ENCODE measurements around the gene GRHL1. TPM values are rescaled to one million over a fixed set of nuclear protein-coding genes. Genes with fewer than 3 reads are reported as not detected.

Gene GRHL1
- total and polyA plus RNA-seq, 9 of the 15 experiments (the other 6 are each of a cell fraction or from before 2014, with no cell fraction given) = 1.7 to 6.1 (median 4.7) TPM

DNA sequence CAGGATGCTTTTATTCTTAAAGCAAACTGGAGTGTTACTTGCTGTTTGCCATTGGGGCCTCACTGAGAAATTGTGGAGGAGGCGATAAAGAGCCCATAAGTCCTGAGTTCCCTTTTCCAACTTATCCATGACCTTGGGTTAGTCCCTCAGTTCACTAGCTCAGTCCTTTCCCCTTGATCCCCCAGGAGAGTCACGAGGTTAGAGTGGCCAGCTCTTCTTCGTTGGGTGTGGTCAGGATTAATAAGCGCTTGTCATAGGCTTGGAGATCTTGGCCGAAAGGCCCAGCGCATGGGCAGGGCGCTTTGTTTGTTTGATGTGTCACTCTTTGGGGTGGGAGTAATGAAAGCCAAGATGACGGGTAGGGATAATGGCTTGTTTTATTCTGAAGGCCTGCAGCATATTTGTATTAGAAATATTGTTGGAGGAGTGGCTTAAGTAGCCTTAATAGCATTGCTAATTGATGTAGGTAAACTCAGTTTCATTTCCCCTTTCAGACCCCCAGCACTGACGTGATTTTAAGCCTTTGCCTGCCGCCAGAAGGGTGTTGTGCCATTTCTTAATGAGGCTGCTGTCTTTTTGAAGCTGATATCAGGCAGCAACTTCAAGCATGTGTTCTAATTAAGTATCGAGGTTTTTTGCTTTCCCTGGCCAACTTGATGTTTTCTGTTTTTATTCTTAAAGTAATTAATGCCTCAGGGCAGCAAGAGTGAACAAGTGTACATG lies 15.7 kb downstream of the GRHL1 start (continued):
- TF ChIP-seq SIN3A (IDR thresholded peaks at IDR 0.05; ENCODE audit: borderline replicate concordance in 2 of 2, control insufficient read depth in 1 of 2, low read depth in 2 of 2, low read length in 2 of 2) (no peak), ZNF316 (IDR thresholded peaks at IDR 0.05) (no peak), SMARCA5 (IDR thresholded peaks at IDR 0.05) (no peak), PTTG1 (tag; IDR thresholded peaks at IDR 0.05; ENCODE audit: low read depth) (no peak), HSF4 (CRISPR knock-in tag; IDR thresholded peaks at IDR 0.05; ENCODE audit: borderline replicate concordance) (0 out of 2 replicates have a peak, but pooled peaks have one; percentile 38), BCL6 (CRISPR knock-in tag; IDR thresholded peaks at IDR 0.05) (no peak), SUPT5H (IDR thresholded peaks at IDR 0.05) (no peak), HDAC3 (IDR thresholded peaks at IDR 0.05; ENCODE audit: borderline replicate concordance, partially characterized antibody) (no peak), ZNF589 (CRISPR knock-in tag; IDR thresholded peaks at IDR 0.05; ENCODE audit: low read depth) (peak; percentile 39; the same call in 1 of the 2 replicates), ZNF551 (CRISPR knock-in tag; IDR thresholded peaks at IDR 0.05) (no peak), HMBOX1 (IDR thresholded peaks at IDR 0.05) (peak; percentile 59; the same call in 1 of the 2 replicates), RBM14 (IDR thresholded peaks at IDR 0.05; ENCODE audit: borderline replicate concordance, insufficient read depth, low read depth, low read length) (no peak), C11orf30 (IDR thresholded peaks at IDR 0.05; ENCODE audit: low read depth) (no peak), MYNN (IDR thresholded peaks at IDR 0.05) (no peak), MYNN (CRISPR knock-in tag; IDR thresholded peaks at IDR 0.05) (no peak), ZNF668 (CRISPR knock-in tag; IDR thresholded peaks at IDR 0.05) (no peak)
- TF ChIP-seq, protein P1, sequence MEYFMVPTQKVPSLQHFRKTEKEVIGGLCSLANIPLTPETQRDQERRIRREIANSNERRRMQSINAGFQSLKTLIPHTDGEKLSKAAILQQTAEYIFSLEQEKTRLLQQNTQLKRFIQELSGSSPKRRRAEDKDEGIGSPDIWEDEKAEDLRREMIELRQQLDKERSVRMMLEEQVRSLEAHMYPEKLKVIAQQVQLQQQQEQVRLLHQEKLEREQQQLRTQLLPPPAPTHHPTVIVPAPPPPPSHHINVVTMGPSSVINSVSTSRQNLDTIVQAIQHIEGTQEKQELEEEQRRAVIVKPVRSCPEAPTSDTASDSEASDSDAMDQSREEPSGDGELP (CRISPR knock-in tag; IDR thresholded peaks at IDR 0.05; ENCODE audit: borderline replicate concordance) = 0 out of 2 replicates have a peak, but pooled peaks have one; percentile 27

Measured in K562 (cell line).